ENCODE measurements around the gene TMEM80.
"Not testable (repeated sequence)": the region's sequence is repeated elsewhere in the genome, so short reads cannot be mapped to it uniquely, and the experiment has no call there.

Gene TMEM80

GRCh38 chr11:695538-696248, at the start of gene TMEM80:
TMEM80 (plus strand) TSS chr11:695816; CDS start chr11:695828, 12 bp downstream.
- peak; percentile 94 for DNase-seq

- DNase-seq, result no peak
These were observed 49.4 kb upstream of the TMEM80 start for GRCh38 chr11:646214-646613.

GRCh38 chr11:647672-648158, 47.9 kb upstream of the TMEM80 start:
- not testable (repeated sequence) for DNase-seq

GRCh38 chr11:650482-650881, 45.1 kb upstream of the TMEM80 start:
- DNase-seq, result no peak

- not testable (repeated sequence) for DNase-seq
These were observed 42.5 kb upstream of the TMEM80 start for GRCh38 chr11:653136-653535.

- DNase-seq, result no peak
These were observed 41.8 kb upstream of the TMEM80 start for GRCh38 chr11:653837-654236.

- not testable (repeated sequence) for DNase-seq
These were observed 41.2 kb upstream of the TMEM80 start for GRCh38 chr11:654444-654843.

GRCh38 chr11:655036-655726, 40.4 kb upstream of the TMEM80 start:
- DNase-seq, result no peak

GRCh38 chr11:656426-656825, 39.2 kb upstream of the TMEM80 start:
- no peak for DNase-seq

GRCh38 chr11:656866-657265, 38.8 kb upstream of the TMEM80 start:
- DNase-seq, result no peak

- DNase-seq, result no peak
These were observed 37.9 kb upstream of the TMEM80 start for GRCh38 chr11:657691-658126.

GRCh38 chr11:659532-660085, 36.0 kb upstream of the TMEM80 start:
- no peak for DNase-seq

- DNase-seq, result no peak
These were observed 35.3 kb upstream of the TMEM80 start for GRCh38 chr11:660281-660680.

- DNase-seq, result no peak
These were observed 34.8 kb upstream of the TMEM80 start for GRCh38 chr11:660681-661444.

GRCh38 chr11:662689-663274, 32.8 kb upstream of the TMEM80 start:
- DNase-seq, result no peak

GRCh38 chr11:665062-665703, 30.4 kb upstream of the TMEM80 start:
- no peak for DNase-seq

- DNase-seq, result no peak
These were observed 29.8 kb upstream of the TMEM80 start for GRCh38 chr11:665704-666281.

GRCh38 chr11:673866-674265, 21.8 kb upstream of the TMEM80 start:
- DNase-seq, result no peak

- no peak for DNase-seq
These were observed 21.2 kb upstream of the TMEM80 start for GRCh38 chr11:674406-674805.

- DNase-seq, result no peak
These were observed 17.3 kb upstream of the TMEM80 start for GRCh38 chr11:678297-678696.

- DNase-seq, result no peak
These were observed 16.1 kb upstream of the TMEM80 start for GRCh38 chr11:679271-680207.

Measured in T1000 (cell line).